Stimulated activated CD8-positive, alpha-beta memory T cell treated with anti-CD3 and anti-CD28 coated beads, Interleukin-4, amount 100 ng/mL, for 24 hours (primary cell): ENCODE data around the gene PAGR1.
"Not testable (repeated sequence)": the region's sequence is repeated elsewhere in the genome, so short reads cannot be mapped to it uniquely, and the experiment has no call there.

ENCODE experiments used
- DNase-seq: peaks from one replicate; pipeline ENCODE4 v3.0.0-alpha.2; 2020; ENCODE audit warnings: low read depth

The PAGR1 gene

DNA sequence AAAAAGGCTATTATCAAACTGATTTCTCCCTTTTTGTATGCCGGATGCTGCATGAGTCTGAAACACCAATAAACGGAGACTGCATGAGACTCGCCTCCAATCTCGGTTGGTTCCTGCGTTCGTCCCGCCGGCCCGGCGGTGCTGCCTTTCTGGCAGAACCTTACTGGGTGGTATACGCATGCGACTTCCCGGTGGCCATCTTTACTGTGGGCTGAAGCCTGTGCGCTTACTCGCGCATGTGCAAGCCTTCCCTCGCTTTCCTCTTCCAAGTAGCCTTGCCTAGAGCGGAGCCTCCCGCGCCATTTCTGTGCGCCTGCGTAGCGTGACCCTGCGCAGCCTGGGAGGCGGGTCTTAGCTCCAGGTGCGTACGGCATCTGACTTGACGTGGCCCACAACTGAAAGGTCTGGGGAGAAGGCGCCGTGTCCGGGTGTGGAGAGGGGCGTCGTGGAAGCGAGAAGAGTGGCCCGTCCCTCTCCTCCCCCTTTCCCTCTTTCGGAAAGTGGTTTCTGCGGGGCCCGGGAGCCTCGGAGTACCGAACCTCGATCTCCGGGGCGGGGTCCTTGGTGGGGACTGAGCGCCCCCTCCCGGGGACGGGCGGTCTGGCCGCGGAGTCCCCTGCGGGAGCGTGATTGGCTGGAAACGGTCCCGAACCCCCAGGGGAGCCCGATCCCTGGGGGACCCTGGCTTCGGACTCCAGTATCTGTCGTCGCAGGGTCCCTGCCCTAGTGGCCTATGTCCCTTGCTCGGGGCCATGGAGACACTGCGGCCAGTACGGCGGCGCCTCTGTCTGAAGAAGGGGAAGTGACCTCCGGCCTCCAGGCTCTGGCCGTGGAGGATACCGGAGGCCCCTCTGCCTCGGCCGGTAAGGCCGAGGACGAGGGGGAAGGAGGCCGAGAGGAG is at the start of gene PAGR1:
Gene PAGR1, plus strand, starts transcription at position 360 of the 901 bp plus-strand sequence. Its CDS starts 374 bp downstream, at position 734.
- DNase-seq = peak; percentile 96

DNA sequence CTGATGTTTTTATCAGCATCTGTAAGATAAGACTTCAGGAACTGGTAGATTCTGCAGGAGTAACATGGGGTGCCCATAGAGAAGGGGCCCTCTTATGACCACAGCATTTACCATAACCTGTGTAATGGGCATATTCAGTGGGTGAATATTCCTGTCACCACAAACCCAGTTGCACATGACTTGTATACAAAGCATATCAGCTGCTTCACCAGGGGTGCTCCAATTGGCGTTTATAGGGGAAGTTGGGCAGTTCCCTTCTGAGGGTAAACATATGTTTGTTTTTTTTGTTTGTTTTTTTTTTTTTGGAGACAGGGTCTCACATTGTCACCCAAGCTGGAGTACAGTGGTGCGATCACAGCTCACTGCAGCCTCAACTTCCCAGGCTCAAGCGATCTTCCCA is 49.4 kb upstream of the PAGR1 start:
- DNase-seq = no peak

DNA sequence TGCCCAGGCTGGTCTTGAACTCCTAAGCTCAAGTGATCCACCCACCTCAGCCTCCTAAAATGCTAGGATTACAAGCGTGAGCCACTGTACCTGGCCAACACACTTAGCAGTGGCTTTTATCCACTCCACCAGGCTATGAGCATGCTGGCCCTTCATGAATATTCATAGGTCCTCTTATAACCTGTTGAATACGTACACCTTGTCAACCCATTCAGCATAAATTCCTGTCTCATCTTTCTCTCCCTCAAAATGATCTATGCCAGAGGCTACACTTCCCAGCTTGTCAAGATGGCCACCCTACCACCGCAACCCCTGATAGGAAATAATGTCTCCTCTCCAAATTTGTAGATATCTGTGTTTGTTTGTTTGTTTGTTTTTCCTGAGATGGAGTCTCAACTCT is 48.9 kb upstream of the PAGR1 start:
- DNase-seq = no peak

DNA sequence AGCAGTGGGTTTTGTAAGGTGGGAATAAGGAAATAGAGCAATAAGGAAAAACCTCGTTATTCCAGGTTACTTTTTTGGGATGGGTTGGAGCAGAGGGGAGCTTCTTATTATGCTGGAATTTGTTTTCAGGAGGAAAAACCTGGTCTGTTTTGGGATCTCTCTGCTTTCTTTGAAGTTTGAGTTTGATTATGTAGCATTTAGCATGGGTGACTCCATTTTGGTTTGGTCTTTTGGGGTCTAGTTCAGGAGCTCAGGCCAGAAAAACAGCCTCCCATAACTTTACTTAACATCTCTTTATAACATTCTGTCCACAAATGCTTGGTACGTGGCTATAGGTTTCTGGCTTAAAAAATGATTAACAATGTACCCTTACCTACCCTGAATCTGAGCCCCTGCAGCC is 46.4 kb upstream of the PAGR1 start:
- no peak for DNase-seq

DNA sequence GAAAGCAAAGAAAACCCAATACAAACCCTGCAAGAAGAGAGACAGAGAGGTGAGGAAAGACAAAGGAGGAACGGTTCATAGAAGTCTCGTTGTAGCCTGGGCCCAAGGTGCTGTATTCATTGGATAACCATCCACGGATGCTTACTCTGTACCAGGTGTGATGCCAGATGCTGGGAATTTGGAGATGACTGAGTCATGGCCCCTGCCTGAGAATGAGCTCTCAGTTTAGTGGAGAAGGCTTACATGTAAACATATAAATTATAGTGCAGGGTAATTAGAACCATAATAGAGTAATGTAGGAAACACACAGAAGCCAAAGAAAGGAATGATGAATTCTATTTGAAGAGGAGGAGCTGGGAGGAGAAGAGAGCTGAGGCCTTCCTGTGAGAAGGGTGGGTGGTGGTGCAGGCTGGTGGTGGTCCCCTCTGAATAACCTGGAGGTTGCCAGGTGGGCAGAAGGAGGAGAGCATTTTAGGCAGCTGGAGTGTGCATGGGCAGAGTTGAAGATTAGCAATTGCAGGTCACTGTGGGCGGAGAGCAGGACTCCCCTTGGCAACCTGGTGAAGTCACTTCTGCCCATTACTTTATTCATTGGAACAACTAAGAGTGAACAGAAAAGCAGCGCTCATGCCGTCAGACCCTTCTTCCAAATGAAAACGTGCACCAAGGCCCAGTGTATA is 45.6 kb upstream of the PAGR1 start:
- no peak for DNase-seq

DNA sequence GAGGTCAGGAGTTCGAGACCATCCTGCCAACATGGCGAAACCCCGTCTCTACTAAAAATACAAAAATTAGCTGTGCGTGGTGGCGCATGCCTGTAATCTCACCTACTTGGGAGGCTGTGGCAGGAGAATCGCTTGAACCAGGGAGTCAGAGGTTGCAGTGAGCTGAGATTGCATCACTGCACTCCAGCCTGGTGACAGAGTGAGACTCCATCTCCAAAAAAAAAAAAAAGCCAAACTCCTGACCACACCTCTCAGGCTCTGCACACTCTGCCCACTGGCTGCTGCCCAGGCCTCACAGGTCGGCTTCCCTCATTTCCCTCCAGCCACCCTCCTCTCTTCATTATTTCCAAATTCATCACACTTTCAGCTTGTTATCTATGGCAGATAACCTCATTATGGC is 43.6 kb upstream of the PAGR1 start:
- not testable (repeated sequence) for DNase-seq

DNA sequence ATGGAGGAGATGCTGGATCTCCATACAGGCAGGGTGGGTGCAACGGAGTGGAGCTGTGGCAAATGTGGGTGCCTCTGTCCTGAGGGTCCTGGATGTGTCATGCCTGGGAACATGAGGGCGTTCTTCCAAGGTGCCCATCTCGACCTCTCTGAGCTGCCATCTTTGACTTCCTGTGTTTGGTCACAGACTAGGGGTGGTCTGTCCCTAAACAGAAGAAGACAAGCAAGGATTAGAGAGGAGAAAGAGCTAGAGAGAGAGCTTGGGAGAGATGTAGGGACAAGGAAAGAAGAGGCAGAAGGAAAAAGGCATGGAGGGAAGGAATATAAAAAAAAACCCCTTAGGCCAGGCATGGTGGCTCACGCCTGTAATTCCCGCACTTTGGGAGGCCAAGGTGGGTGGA is 41.2 kb upstream of the PAGR1 start:
- no peak for DNase-seq

DNA sequence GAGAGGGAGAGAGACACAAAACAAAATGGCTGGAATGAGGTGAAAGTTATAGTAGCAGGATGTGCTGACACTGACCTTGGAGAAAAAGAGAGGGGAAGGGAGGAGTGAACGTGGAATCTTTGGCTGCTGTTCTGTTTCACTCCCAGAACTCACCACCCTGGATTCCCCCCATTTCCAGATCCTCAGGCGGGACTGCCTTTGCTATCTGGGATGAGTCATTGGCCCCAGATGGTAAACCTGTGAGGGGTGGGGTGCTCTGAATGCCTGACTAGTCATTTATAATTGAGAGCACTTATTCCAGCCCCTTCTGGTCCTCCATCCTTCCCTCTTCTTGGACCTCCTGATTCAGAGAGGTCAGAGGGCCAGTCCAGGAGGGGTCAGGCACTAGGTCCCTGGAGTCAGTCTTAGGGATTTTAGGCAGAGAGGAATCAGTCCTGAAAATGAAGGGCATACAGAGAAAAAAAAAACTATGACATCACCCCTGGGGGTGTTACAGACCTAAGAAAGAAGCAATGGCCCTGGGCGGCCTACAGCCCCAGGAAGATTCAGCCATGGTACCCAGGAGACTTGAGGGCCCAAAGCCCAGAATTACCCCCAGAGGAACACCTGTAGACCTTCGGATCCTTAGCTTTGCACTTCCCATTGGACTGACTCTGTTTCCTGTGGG is 40.1 kb upstream of the PAGR1 start:
- no peak for DNase-seq

DNA sequence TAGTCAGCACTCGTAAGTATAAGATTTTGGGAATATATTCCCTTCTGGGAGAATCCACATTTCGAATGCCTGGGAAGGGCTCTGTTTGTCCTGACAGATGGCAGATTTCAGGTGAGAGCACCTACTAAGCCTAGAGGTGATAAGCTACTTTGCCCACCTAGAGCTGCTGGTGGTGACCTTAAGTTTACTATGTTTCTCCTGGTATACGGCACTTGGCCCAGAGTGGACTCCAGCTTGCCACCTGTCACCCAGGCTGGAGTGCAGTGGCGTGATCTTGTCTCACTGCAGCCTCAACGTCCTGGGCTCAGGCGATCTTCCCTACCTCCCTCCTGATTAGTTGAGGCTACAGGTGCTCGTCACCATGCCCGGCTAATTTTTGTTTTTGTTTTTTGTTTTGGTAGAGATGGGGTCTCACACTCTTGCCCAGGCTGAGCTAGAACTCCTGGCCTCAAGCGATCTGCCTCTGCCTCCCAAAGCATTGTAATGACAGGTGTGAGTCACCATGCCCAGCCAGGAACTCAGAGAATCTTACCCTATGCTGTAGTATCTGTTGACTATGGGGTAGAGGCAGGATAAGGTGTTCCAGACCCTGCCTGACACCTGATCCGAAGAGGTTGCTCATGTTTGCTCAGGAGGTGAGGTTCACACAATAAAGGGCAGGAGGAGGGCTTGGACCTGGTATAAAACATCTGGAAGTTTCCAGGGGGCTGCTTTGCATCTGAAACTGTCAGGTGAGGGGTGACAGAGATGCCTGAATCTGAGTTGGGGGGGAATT is 38.2 kb upstream of the PAGR1 start, which contains the start of gene ZG16:
Gene ZG16, plus strand, starts transcription at position 681 of the 775 bp plus-strand sequence. CDS start 1,011 bp downstream, outside the sequence.
- DNase-seq = no peak

DNA sequence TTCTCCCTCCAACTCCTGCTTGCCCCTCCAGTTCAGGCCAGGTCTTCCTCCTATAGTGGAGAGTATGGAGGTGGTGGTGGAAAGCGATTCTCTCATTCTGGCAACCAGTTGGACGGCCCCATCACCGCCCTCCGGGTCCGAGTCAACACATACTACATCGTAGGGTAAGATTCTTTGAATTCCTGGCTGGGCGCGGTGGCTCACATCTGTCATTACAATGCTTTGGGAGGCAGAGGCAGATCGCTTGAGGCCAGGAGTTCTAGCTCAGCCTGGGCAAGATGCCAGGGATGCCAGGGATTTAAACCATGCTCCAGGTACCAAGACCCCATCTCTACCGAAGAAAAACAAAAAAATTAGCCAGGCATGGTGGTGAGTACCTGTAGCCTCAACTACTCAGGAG is 36.5 kb upstream of the PAGR1 start:
- DNase-seq = no peak

DNA sequence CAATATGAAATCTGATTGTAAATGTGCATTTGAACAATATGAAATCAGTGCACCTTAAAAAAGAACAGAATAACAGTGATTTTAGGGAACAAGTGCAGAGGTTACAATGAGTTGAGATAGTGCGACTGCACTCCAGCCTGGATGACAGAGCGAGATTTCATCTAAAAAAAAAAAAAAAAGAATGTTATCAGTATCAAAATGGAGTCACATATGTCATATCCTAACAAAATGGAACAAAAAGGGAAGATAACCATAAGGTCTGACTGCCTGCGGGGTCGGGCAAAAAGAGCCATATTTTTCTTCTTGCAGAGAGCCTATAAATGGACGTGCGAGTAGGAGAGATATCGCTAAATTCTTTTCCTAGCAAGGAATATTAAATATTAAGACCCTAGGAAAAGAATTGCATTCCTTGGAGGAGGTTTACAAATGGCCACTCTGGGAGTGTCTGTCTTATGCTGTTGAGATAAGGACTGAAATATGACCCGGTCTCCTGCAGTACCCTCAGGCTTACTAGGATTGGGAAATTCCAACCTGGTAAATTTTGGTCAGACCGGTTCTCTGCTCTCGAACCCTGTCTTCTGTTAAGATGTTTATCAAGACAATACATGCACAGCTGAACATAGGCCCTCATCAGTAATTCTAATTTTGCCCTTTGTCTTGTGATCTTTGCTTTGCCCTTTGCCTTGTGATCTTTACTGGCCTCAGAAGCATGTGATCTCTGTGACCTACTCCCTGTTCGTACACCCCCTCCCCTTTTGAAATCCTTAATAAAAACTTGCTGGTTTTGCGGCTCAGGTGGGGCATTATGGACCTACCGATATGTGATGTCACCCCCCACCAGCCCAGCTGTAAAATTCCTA is 32.6 kb upstream of the PAGR1 start:
- DNase-seq = not testable (repeated sequence)

DNA sequence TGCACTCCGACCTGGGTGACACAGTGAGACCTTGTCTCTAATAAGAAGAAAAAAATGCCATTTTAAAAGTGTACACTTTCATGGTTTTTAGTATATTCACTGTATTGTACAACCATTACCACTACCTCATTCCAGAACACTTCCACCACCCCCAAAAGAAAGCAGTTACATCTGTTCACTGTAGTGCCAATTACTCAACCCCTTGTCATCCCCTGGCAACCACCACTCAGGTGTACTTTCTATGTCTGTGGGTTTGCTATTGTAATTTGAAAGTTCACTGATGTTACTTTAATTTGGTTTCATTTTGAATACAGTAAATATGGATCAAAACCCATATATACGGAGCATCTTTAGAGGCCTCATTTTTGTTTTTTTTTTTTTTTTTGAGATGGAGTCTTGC is 31.8 kb upstream of the PAGR1 start:
- DNase-seq = no peak

DNA sequence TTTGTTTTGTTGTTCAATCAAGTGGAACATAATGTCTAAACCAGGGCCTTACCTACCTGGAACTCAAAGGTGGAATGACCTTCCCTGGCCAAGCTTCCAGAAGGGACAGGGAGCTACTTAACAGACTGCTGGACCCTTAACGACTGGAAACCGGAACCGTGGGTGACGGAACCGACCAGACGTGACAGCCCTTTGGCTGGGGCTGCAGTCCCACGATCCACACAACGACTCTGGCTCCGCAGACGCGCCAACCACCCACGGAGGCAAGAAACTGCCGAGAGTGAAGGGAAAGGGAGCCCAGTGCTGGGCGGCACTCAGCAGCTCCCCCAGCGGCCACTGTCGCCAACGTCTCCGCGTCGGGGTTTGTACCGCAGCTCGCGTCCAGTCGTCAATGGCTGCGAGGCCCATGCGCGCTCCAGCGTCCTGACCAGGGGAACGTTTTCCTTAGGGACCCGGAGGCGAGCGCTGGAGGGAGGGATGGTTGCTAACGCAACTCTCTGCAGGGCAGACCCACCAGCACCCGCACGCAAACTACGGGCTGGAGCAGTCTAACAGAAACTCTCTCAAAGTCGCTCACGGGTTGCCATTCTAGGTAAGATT is 31.0 kb upstream of the PAGR1 start:
- DNase-seq = peak; percentile 68

DNA sequence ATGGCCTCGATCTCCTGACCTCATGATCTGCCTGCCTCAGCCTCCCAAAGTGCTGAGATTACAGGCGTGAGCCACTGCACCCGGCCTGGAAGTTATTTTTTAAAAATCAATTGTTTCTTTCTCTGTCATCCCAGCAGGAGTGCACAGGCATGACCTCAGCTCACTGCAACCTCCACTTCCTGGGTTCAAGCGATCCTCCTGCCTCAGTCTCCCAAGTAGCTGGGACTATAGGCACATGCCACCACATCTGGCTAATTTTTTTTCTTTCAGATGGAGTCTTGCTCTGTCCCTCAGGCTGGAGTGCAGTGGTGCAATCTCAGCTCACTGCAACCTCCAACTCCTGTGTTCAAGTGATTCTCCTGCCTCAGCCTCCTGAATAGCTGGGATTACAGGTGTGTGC is 28.8 kb upstream of the PAGR1 start:
- not testable (repeated sequence) for DNase-seq

DNA sequence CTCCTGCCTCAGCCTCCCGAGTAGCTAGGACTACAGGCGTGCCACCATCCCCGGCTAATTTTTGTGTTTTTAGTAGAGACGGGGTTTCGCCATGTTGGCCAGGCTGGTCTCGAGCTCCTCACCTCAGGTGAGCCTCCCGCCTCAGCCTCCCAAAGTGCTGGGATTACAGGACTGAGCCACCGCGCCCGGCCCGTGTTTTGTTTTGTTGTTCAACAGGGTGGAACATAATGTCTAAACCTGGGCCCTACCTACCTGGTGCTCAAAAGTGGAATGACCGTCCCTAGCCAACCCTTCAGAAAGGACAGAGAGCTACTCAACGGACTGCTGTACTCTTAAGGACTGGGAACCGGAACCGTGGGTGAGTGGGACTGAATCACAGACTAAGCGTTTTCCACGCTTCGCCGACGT is 26.2 kb upstream of the PAGR1 start:
- no peak for DNase-seq

DNA sequence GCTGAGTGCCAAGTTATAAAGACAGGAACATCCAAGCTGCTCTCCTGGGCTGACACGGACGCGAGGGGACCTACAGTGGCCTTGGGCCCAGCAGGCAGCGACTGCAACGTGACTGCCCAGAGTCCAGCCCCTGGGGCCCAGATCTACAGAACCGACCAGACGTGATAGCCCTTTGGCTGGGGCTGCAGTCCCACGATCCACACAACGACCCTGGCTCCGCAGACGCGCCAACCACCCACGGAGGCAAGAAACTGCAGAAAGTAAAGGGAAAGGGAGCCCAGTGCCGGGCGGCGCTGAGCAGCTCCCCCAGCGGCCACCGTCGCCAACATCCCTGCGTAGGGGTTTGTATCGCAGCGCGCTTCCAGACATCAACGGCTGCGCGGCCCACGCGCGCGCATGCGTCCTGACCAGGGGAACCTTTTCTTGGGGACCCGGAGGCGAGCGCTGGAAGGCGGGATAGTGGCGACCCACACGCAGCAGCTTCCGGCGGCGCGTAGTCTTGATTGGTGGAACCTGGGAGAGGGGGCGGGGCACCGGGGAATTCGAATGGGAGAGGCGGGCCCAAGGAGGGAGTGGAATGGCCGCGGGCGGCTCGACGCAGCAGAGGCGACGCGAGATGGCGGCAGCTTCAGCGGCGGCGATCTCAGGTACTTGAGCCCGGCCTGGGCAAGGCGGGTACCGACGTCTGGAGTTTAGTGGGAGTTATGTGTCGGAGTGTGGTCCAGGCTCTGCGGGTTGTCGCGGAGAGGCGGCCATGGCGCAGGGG is 25.6 kb upstream of the PAGR1 start, which contains the start of gene KIF22:
Gene KIF22, plus strand, starts transcription at position 569 of the 766 bp plus-strand sequence. Its CDS starts 9 bp downstream, at position 578.
- DNase-seq = peak; percentile 100

DNA sequence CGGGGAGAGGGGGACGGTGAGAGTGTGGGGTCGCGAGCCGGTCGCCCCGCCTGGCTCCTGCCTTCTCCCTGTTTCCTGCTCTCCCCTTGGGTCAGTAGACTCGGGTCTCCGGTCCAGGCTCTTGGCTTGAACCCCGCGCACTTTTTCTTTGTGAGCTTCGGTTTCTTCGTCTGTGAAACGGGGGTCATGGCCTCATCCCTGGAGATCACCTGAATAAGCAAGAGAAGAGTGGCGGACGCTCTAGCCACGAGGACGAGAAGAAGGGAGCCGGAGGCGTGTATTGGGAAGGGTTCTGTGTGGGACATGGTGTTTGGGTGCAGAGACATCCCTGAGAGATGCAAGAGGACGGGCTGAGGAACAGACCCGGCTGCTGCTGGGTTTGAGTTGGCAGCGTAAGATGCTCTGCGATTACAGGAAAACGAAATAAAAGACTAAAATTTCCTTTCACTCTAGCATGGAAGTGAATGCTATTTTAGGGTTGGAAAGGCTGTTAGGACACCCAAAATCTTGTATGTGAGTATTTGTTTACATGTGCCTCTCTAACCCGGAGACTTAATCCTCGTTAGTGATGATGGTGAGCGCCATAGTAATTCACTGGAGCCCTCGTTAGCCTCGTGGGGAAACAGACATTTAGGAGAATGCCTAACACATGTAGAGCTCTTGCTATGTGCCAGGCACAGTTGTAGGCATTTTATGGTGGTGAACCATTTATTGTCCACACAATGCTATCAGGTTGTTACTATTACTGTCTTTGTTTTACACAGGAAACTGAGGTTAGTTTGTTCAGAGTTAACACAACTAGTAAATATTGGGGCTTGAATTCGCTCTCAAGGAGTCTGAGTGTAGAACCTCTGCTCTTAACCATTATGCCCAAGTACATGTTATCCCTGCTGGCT is 24.8 kb upstream of the PAGR1 start:
- no peak for DNase-seq
